WI38 (cell line): ENCODE measurements around the gene MACROD2.

Source experiments
- H3K4me3 ChIP-seq: 2 replicates; pipeline ENCODE4 v1.5.1; 2011; ENCODE audit warnings: low read depth, mild to moderate bottlenecking, control low read depth, low read length
- CTCF ChIP-seq: IDR thresholded peaks from 2 replicates; pipeline ENCODE4 v1.5.1; 2012; ENCODE audit warnings: low read depth, mild to moderate bottlenecking, control low read depth, low read length

MACROD2 gene

GRCh38 chr20:15619816-15620215, 1624.5 kb downstream of the MACROD2 start:
- H3K4me3 ChIP-seq = no peak overlapping the region
- no peak for TF ChIP-seq CTCF

DNA sequence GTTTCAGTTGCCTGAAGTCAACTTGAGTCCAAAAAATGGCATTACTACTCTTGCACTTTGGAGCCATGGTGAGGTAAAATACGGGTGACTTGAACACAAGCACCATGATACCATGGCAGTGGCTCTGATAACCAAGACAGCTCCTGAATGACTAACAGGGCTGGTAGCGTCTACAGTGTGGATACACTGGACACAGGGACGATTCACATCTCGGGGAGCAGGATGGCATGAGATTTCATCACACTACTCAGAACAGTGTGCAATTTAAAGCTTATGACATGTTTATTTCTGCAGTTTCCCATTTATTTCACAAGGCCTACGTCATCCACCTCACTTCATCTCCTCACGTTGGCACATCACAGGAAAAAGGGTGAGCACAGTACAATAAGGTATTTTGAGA, 1627.1 kb downstream of the MACROD2 start:
- no peak overlapping the region for H3K4me3 ChIP-seq
- TF ChIP-seq CTCF = no peak

- TF ChIP-seq CTCF = no peak
- H3K4me3 ChIP-seq = no peak overlapping the region
These were observed 1627.9 kb downstream of the MACROD2 start for GRCh38 chr20:15623215-15623614.

- no peak overlapping the region for H3K4me3 ChIP-seq
- TF ChIP-seq CTCF = no peak
These were observed 1630.7 kb downstream of the MACROD2 start for GRCh38 chr20:15625981-15626380.

DNA sequence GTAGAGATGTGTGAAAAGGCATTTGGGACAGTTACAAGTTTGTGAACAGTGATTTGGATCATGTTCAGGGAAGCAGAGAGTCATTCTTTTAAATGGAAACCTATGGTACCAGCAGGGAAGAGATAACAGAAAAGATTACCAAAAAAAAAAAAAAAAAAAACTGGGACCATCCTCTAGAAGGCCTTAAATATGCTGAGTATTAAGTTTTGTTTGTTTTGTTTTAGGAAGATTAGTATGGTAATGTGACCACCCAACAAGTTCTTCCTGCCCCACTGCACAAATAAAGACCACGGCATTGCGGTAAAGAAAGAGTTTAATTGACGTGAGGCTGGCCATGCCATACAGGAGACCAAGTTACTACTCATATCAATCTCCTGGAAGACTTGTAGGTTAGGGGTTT, 1631.8 kb downstream of the MACROD2 start:
- no peak overlapping the region for H3K4me3 ChIP-seq
- no peak for TF ChIP-seq CTCF

DNA sequence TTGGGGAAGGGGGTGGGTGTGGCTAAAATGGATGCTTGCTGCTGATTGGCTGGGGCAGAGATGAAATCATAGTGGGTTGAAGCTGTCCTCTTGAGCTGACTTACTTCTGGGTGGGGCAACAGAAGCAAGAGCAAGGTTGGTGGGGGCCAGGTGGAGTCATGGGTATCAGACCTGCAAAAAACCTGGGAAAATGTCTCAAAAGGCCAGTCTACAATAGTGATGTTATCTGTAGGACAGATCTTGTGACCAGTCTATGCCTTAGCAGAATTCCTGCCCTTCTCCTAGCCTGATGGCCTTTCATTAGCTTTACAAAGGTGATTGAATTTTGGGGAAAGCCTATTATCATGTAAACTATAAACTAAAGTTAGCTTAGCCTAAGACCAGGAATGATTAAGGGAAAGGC, 1632.2 kb downstream of the MACROD2 start:
- TF ChIP-seq CTCF = no peak

GRCh38 chr20:15628851-15629353, 1633.6 kb downstream of the MACROD2 start:
- no peak for TF ChIP-seq CTCF
- no peak overlapping the region for H3K4me3 ChIP-seq

More for the DNA sequence above, 1632.2 kb downstream of the MACROD2 start:
- no peak overlapping the region for H3K4me3 ChIP-seq
